HEK293 (cell line): ENCODE data around the gene KDM4C.

Experiments used
- BCL11A ChIP-seq: fragments of 450-650 bp; formaldehyde crosslinking; IDR thresholded peaks from 2 replicates; pipeline ENCODE4 v1.5.1; 2016; ENCODE audit warnings: low read depth, missing biosample characterization, missing genetic modification characterization
- CTCF ChIP-seq: fragments of 450-650 bp; formaldehyde crosslinking; IDR thresholded peaks from 2 replicates; pipeline ENCODE4 v1.5.1; 2016; ENCODE audit warnings: missing biosample characterization, missing genetic modification characterization
- KLF16 ChIP-seq: fragments of 450-650 bp; formaldehyde crosslinking; IDR thresholded peaks from 2 replicates; pipeline ENCODE4 v1.5.1; 2017; ENCODE audit warnings: missing biosample characterization, missing genetic modification characterization
- ZFP3 ChIP-seq: fragments of 450-650 bp; formaldehyde crosslinking; IDR thresholded peaks from 2 replicates; pipeline ENCODE4 v1.5.1; 2016; ENCODE audit warnings: low read depth, missing biosample characterization, missing genetic modification characterization
- ZNF830 ChIP-seq: fragments of 450-650 bp; IDR thresholded peaks from 2 replicates; pipeline ENCODE4 v1.5.0; 2018; ENCODE audit warnings: missing biosample characterization, missing genetic modification characterization, low read depth, mild to moderate bottlenecking, moderate library complexity
- TF ChIP-seq, protein P1 (sequence below): fragments of 450-650 bp; formaldehyde crosslinking; IDR thresholded peaks from 2 replicates; pipeline ENCODE4 v1.5.1; 2016; ENCODE audit warnings: missing biosample characterization, missing genetic modification characterization

GRCh38 chr9:7209016-7209715 lies 451.4 kb downstream of the KDM4C start:
- TF ChIP-seq ZNF830 (tag by site-specific recombination): no peak
- TF ChIP-seq ZFP3: no peak
- TF ChIP-seq CTCF (tag by site-specific recombination): no peak
- TF ChIP-seq, protein P1, sequence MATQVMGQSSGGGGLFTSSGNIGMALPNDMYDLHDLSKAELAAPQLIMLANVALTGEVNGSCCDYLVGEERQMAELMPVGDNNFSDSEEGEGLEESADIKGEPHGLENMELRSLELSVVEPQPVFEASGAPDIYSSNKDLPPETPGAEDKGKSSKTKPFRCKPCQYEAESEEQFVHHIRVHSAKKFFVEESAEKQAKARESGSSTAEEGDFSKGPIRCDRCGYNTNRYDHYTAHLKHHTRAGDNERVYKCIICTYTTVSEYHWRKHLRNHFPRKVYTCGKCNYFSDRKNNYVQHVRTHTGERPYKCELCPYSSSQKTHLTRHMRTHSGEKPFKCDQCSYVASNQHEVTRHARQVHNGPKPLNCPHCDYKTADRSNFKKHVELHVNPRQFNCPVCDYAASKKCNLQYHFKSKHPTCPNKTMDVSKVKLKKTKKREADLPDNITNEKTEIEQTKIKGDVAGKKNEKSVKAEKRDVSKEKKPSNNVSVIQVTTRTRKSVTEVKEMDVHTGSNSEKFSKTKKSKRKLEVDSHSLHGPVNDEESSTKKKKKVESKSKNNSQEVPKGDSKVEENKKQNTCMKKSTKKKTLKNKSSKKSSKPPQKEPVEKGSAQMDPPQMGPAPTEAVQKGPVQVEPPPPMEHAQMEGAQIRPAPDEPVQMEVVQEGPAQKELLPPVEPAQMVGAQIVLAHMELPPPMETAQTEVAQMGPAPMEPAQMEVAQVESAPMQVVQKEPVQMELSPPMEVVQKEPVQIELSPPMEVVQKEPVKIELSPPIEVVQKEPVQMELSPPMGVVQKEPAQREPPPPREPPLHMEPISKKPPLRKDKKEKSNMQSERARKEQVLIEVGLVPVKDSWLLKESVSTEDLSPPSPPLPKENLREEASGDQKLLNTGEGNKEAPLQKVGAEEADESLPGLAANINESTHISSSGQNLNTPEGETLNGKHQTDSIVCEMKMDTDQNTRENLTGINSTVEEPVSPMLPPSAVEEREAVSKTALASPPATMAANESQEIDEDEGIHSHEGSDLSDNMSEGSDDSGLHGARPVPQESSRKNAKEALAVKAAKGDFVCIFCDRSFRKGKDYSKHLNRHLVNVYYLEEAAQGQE (tag by site-specific recombination): no peak
- TF ChIP-seq KLF16: no peak
- no peak for TF ChIP-seq BCL11A (tag by site-specific recombination)
